SIG-M5 treated with dmso at 0.1 percent for 504 hours (cell line): ENCODE measurements around the gene ST8SIA4.

Experiments
- DNase-seq: peaks from one replicate; lab custom pipeline; 2025; ENCODE audit not compliant: unreplicated experiment; lab: John Stamatoyannopoulos, UW

The ST8SIA4 gene

DNA sequence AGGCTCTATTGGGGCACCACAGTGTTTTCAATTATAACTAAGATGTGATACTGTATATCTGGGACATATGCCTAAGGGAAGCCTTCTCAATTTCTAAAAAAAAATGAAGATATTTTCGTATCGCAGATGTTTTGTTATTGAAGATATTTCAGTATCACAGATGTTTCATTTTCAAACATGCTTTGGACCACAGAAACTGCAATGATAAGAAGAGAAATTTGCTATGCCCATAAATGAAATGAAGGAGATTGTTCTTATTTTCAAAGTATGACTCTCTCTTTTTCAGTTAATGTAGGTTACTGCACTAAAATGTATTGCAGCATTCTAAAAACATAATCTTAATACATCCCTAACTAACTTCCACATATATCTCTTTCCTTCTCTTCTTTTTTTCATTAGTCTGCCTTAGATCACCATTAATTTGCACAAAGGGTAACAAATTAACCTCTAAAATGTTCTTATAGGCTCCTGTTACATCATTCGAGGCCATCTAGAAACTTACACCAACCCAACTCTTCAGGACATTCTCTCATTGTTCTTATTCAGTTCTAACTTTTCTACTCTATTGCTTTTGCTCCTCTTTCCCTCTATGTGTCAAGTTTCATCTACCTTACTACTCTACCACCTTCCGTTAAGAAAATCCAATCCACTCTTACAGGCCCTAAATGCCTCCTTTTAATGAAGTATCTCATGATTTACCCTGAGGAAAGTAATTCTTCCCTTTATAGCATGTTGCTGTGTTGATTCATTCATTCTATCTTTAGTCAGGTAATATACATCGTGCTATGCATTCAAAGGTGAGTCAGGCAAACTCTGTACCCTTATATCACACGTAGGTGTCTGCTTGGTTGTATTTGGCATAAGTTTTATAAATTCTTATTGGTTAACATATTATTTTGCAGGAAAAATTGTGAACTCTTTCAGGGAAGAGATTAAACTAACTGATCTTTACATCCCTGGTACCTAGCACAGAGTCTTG, 70.5 kb downstream of the ST8SIA4 start:
- no peak for DNase-seq

DNA sequence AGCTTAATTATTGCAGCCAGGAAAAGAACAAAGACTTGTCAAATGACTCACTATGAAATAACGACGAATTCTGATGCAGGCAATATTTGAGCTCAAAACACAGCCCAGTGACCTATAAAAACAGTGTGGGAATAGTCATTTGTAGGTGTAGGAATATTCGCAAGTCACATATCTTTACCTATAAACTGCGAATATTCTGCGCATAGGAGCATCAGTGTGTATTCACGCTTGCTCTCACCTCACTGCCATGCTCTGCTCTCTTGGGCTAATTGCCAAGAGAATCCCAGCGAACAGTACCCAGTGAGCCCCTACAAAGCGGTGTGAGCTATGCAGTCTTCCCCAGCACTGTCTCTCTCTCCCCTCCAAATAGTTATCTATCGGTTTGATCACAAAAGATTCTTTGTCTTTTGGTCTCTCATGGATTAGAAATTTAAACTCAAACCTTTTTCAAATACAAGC, 74.2 kb downstream of the ST8SIA4 start:
- no peak for DNase-seq

DNA sequence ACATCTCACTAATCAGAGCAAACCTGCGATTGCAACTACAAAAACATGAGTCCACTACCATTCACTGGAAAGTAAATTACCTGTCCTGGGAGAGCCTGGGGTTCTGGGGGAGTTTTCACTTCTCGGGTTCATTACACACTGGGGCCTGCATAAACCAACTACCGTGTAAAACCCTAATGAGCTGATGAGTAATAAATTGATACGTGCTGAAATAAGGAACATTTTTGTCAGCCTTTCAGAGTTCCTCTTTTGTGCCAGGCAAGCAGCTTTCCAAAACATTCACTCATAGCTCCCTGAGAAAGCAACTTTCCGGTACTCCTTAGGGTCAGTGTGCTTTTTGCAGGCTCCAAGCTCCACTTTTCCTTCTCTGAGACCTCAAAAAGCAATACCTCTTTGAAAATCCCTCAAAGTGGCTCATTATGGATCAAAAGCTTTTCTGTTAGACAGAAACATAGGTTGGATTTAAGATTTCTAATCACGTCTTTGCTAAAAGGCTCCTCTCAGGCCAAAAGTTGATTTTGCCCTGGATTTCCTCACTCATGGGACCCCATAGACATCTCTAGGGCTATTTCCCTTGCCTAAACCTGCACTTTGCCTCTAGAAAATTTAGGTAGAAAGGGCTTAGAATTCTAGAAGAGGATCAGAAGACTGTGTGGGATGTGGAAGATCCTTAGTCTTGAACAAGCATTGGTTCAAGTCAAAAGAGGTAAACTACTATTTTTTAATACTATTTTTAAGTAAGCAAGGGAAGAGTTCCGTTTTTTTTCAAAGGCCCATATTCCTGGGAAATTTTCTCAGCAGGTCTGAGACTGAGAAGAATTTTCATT, 74.8 kb downstream of the ST8SIA4 start:
- DNase-seq = peak; percentile 31

DNA sequence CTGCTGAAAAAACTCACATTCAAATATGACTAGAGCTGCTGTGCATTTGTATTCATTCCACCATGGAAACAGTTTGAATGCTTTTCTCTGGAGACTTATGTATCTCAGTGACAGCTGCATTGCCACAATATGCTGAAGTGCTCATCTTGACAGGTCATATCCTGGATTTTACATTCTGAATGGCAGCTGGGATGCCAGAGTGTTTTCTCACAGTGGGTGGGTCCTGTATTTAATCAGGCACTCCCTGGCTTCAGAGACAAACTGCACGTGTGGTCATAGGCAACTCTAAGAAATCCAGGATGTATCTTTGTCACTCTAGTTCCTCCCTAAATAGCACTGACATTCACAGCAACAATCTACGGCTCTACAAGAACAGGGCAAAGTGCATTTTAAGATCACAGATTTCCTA, 75.6 kb downstream of the ST8SIA4 start:
- DNase-seq = no peak

DNA sequence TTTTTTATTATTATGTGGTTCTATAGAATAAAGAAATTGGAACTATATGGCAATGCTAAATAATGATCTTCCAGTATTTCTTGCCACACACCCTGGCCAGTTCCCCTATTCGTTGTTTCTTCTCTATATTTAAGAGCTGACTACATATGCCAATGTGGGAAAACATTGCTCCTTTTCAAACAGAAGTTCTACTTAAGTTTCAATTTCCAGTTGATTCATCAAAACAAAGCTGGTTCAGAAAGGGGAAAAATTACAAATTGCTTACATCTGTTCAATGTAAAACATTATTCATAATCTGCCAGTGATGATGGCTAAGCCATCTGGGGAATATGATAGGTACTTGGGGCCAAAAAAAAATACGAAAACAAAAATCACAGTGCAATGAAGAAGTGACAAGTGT, 76.9 kb downstream of the ST8SIA4 start:
- peak; percentile 47 for DNase-seq

DNA sequence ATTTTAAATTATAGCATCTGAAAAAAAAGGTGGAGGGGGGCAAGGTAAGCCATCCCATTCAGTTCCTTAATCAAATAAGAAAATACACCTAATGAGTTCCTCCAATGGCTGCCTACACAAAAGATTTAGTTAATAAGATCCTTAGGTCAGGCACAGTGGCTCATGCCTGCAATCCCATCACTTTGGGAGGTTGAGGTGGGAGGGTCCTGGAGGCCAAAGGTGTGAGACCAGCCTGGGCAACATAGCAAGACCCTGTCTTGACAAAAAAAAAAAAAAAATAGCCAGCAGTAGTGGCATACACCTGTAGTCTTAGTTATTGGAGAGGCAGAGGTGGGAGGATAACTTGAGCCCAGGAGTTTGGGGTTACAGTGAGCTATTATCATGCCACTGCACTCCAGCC, 78.4 kb downstream of the ST8SIA4 start:
- DNase-seq = no peak

DNA sequence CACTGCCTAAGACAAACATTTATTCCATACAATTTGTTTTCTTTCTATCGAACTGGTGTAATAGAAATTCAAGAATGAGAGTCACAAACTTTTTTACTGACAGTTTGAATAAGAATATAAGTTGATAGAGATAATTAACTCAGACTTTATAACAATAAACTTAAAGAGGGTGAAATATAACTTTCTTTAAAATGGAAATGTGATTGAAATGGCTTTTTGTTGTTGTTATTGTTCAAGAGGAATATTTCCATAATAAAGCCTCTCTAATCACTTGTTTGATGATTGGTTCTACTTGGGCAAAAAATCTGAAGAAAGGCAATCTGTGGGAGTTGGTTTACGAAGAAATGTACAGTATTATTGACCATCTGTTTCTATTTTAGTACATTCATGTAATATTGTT, 79.3 kb downstream of the ST8SIA4 start:
- DNase-seq = no peak

DNA sequence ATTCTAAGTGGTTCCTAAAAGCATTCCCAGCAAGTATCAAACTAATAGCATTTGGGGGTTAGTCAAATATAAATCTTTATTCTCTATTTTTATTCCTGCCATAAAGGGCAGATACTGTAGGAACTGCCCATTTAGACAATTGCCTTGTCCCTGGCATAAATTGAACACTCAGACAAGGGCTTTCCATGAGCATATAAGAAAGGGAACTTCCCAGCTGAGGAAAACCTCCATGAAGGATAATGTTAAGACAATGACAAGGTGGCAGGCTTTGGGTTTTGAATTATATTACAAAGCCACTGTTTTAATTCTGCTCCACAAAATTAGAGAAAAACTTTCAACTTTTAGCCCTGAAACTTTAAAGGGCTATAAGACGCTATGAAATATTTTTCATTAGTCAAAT, 81.3 kb downstream of the ST8SIA4 start:
- DNase-seq = no peak

DNA sequence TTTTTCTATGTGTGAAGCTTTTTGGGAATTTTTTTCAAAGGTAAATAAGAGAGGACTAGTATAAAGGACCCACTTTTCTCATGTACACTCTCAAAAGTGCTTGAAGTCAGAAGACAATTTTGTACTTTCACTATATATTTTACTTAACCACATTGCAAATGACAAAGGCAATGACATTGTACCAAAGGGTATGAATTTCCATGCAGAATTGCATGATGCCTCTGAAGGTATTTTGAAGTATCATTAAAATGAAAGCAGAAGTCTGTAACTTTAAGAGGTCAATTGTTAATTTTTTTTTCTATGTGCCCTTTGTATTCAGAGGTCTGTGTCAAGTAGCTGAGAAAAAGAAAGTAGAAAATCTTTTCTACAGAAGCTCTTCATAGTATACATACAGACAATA, 84.7 kb downstream of the ST8SIA4 start:
- DNase-seq = no peak

DNA sequence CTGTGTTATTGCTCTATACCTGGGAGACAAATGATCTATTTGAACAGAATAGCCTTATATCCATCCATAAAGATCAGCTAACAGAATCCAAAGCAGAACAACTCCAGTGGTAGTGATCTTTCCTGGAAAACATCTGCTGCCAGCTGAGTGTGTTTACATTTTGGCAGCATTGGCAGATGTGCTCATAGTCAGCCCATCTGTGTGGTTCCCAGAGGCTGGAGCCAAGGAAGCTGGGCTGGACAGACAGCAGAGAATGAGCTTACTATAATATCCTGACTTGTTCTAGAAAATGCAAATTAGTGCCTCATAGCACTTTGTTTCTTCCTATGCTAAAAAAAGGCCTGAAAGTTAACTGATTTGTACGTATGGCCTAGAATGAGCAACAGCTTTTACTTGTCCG, 99.7 kb downstream of the ST8SIA4 start:
- DNase-seq = no peak

DNA sequence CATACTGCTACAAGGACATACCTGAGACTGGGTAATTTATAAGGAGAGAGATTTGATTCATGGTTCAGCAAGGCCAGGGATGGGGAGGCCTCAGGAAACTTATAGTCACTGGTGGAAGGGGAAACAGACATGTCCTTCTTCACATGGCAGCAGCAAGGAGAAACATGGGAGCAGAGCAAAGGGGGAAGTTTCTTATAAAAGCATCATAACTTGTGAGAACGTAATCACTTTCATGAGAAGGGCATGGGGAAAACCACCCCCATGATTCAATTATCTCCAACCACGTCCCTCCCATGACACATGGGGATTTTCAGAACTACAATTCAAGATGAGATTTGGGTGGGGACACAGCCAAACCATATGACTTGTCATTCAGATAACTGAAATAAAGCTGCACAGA, 100.9 kb downstream of the ST8SIA4 start:
- DNase-seq = no peak

DNA sequence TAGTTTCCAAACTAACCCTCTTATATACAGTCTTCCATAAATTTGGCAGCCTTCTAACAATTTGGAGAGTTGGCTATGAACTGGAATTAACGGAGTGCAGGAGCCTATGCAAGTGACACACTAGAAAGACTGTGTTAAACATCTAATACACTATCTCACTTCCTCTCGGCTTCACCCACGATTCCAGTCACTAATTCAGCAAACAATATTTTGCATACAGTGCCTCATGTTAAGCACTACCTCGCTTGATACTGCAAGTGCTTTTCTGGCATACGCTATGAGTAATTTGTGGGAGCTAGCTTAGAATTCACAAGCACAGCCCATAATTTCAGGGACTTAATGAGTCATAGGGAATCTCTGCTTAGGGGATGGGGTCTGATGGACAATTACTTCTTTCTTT, 102.5 kb downstream of the ST8SIA4 start:
- DNase-seq = no peak

DNA sequence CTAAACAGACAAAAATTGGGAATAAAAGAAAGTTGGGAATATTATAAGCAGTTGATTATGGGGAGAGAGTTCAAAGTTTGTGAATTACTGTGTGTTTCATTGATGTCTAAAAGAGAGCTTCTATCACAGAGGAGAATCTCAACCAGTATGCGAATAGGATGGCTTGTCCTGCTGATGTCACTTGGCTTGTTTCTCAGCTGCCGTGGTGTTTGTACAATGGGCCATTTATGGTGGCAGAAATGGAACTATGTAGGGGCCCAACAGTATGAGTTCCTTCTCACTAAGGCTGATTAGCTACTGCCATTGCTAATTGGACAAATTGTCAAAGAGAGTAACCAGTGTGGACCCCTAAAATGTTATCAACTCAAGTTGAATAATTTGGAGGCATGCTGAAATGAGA, 103.9 kb downstream of the ST8SIA4 start:
- DNase-seq = no peak

DNA sequence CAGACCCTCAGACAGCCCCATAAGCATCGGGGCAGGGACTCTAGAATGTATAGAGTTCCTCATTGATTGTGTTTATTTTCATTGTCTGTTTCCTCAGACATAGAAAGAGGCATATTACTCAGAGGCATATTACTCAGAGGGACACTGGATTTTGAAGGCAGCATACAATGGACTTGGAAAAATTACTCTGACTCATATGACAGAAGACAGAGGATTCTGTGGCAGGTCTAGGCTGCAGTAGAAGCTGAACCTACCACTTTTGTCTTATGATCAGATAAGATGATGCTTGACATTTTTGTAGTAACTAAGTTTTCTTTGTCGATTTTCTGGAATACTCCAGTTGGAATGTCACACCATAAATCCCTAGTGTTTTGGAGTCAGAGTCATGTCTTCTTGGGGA, 105.2 kb downstream of the ST8SIA4 start:
- DNase-seq = no peak

DNA sequence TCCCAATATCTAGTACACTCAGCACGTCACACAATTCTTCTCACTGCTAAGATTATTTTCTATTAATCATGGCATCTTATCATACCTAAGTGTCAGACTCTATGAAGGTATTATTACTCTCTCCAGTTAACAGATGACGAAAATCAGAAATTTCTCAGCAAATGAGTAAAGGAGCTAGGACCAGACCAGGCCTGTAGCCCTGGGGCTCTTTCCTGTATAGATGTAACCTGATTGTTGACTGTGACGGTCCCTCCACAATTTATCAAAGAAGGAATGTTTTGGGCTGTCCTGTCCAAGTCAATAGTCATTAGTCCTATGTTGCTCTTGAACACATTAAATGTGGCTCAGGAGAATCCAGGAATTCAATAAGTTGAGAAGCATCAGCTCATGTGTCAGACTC, 106.2 kb downstream of the ST8SIA4 start:
- no peak for DNase-seq

DNA sequence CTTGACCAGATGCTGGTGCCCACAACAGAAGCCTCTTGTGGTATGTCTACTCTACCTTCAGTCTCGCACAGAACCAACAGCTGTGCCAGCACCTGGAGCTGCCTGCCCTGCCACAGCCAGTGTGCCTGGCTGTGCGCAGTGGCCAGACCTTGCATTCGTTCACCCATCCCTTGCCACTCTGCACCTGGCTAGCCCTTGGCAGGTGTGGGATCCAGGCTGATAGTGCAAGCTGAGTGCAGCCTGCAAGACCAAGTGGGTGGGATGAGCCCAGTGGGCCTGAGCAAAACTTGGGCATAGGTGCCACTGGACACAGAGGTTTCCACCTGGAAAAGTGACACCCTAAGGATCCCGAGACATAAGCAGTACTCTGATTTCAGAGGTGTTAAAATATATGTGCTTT, 108.2 kb downstream of the ST8SIA4 start:
- no peak for DNase-seq

DNA sequence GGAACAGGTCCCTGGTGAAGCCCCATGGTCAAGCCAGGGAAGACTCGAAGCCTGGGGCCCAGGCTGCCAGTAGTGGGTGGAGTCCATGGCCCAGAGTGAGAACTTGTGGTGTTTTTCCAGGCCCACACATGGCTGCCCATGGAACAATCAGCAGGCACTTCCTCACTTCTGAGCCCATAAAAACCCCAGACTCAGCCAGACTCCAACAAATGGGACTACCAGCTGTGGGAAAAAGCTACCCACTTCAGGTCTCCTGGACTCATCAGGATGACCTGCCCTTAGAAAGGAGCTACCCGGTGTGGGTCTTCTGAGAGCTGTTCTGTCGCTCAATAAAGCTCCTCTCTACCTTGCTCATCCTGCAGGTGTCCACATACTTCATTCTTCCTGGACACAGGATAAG, 108.9 kb downstream of the ST8SIA4 start:
- DNase-seq = no peak

DNA sequence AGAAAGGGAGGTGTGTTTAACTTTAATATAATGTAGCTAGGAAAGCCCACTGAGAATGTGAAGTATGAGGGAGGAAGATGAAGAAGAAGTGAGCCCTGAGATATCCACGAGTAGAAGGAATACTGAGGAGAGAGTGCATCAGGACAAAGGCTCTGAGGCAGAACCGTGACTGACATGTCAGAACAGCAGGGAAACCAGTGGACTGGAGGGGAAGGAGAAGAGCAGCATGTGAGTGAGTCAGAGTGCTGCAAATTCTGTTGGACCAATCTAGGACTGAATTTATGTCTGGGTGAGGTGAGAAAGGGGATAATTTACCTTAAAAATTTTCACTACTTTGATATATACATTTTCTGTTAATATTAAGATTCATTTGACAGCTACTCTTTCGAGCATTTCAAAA, 110.3 kb downstream of the ST8SIA4 start:
- DNase-seq = no peak

DNA sequence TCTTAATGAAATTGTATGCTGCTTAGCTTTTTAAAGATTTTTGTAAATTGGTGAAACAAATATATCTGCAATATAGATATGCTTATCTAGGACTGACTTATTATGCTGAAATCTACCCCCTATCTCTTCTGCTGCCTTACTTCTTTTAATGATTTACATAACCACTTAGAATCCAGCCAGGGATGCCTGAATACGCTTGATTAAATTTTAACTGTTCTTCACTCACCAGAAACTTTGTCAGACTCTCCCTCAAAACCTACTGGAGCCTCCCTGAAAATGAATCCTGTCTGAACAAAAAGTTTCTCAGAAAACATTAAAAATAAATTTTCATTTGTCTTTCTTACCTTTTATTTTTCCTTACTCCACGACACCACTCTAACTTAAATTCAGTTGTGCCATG, 111.7 kb downstream of the ST8SIA4 start:
- no peak for DNase-seq

DNA sequence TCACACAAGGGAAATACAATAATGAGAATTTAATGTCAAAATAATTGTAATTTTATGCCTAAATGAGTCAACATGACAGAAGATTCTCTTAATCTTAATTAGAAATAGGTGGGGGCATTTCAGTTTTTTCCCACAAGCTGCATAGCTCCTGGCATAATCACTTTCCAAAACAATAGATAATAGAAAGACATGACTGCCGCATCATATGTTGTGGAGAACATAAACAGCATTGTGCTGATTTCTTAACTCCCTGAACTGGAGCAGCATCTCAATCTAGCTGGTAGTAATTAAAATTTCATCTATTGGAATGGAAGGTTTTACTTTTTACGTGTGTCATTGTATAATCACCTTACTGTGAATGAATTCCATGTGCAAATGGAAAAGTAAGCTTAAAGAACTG, 112.1 kb downstream of the ST8SIA4 start:
- no peak for DNase-seq

DNA sequence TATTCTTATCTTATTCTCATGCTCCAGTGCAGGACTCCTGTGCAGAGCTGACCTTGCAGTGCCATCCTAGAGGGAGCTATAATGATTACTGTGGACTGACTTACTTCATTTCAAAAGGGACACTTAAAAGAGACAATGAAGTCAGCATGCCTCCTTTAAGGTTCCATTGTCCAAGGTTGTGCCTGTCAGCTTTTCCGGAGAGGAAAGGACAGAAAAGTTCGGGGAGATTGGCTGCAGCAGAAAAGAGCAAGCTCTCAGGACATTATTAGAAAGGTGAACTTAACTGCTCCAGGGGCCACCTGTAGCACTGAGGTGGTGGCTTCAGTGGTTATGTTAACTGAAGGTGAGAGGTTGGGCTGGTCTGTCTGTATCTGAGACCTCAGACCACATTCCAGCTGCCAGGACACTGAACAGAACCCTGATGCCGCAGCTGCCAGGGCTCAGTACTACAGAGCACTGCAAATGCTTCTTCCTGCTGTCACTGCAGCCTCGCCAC, 112.9 kb downstream of the ST8SIA4 start:
- peak; percentile 42 for DNase-seq

DNA sequence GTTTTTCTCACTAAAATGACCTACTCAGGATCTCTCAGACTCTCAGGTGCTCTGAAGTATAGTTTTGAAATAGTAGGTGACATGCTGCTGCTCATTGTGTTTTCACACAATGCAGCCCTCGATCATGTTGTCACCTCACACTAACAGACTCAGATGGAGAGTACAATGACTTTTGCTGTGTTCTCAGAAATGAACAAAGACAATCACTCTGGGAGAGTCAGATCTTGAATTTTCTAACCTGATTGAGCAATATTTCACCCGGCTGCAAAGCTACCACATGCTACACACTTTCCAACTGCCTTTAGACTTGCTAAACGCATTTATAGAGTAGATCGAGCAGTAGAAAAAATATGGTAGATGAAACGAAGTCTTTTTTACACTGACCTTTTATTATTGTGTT, 113.4 kb downstream of the ST8SIA4 start:
- DNase-seq = peak; percentile 40
